ENCODE measurements around the gene CFAP141.
A peak's percentile ranks its signal among the peaks of the same experiment; 100 is the strongest.

The CFAP141 gene

DNA sequence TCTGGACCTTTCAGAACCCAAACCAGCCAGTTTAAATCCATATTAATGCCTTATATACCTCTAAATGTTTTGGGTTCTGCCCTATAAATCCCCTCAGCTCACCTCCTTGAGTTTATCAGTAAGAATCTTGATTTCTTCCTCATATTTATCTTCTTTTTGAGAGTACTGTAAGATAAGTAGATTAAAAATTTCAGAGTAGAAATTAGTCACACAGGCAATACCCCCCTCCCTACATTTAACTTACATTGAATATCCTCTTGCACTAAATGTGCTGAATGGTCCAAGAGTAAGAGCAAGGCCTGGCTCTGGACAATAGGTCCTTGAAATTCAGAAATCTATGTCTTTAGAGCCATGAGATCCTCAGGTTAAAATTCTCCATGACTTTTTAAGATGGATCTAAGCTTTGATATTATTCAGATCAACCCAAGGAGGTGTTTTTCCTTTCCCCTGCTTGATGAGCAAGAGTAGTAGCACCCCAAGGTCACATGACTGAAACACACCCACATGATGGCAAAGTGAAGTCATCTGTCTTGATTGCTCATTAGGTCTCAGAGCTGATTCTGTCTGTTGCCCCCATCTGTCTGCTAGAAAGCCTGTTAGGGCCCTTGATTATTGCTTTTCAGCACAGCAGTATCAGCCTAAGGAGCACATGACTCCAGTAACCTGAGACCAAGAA, 35.4 kb downstream of the CFAP141 start:
- DNase-seq = no peak

GRCh38 chr1:154167461-154167860, 38.7 kb downstream of the CFAP141 start:
- no peak for DNase-seq

DNA sequence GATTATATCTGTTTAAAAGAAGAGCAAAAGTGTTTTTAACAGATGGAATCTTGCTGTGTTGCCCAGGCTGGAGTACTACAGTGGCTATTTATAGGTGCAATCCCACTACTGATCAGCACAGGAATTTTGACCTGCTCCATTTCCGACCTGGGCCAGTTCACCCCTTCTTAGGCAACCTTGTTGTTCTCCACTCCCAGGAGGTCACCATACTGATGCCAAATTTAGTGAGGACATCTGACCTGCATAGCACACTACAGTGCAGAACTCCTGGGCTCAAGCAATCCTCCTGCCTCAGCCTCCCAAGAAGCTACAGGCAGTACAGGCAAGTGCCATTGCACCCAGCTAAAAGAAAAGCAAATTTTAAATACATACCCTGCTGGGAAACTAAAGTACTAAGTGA, 39.9 kb downstream of the CFAP141 start:
- DNase-seq = no peak

DNA sequence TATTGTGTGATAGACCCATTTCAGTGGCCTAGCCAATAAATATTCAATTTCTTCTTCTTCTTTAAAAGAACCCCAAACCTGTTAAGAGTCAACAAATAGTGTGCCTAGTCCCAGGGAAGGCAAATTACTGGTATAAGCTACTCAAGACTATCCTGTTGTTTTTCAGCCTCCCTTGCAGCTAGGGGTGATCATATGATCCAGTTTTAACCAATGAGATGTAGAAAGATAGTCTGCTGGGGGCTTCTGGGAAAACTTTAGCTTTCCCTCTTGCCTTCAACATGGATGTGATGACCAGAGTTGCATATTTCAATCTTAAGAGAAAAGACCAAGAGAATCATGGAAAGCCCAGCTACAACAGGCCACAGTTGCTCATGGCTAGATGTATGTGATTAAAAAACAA, 46.6 kb downstream of the CFAP141 start:
- no peak for DNase-seq

GRCh38 chr1:154158307-154159125, 47.6 kb downstream of the CFAP141 start:
- DNase-seq = no peak

GRCh38 chr1:154157520-154158306, 48.4 kb downstream of the CFAP141 start:
- DNase-seq = peak; percentile 56

GRCh38 chr1:154155251-154155650, 50.9 kb downstream of the CFAP141 start:
- DNase-seq = no peak

DNA sequence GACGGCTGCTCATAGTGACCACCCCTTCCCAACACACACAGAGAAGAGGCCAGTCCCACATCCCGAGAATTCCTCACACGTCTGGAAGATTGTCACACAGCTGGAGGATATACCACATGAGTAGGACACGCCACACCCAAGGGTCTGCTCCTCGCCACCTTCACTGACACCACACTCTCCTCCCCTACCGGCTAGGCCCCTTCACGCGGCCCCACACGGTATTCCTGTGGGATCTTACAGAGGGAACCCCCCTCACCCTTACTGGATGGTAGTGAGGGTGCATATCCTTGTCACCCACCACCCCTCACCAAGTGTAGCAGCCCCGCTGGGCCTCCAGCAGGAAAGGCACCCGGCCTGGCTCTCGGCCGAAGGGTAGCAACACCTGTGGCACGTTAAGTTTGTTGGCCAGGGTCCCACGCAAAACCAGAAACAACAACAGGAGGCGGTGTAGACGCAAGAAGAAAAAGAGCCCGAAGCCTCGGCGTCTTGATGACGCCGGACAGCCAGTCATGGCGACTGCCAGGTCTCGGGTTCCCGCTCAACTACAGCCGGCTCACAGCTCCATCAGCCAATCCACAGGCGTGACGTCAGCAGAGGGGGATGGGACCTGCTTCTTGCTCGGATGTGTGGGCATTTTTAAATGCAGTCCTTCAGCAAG, 51.5 kb downstream of the CFAP141 start, which contains the start of gene NUP210L:
NUP210L (minus strand) TSS at position 540 of the 658 bp plus-strand sequence.
- no peak for DNase-seq

- no peak for DNase-seq
Measured at GRCh38 chr1:154154053-154154452, 52.1 kb downstream of the CFAP141 start.

- DNase-seq = no peak
Measured at GRCh38 chr1:154151311-154151710, 54.8 kb downstream of the CFAP141 start.
